HG02623 (cell line): ENCODE results near the gene ABCG1.
"Not testable (repeated sequence)": the region's sequence is repeated elsewhere in the genome, so short reads cannot be mapped to it uniquely, and the experiment has no call there.

Experiments used
- ATAC-seq: cut with Tn5 transposase; IDR thresholded peaks from one replicate; pipeline ENCODE4 v1.9.1; 2021; ENCODE audit warnings: moderate library complexity; ENCODE audit not compliant: unreplicated experiment

Gene ABCG1

GRCh38 chr21:42218836-42219605 is at the start of gene ABCG1:
ABCG1 (plus strand) TSS chr21:42219140; CDS start chr21:42219263, 123 bp downstream.
- ATAC-seq = no peak

GRCh38 chr21:42169758-42170157 is 49.2 kb upstream of the ABCG1 start:
- no peak for ATAC-seq

GRCh38 chr21:42171091-42172053 is 47.6 kb upstream of the ABCG1 start:
- ATAC-seq = no peak

- no peak for ATAC-seq
Observed at GRCh38 chr21:42172596-42173483, 46.1 kb upstream of the ABCG1 start.

- no peak for ATAC-seq
Observed at GRCh38 chr21:42174173-42174572, 44.8 kb upstream of the ABCG1 start.

GRCh38 chr21:42175110-42175710 is 43.7 kb upstream of the ABCG1 start:
- ATAC-seq = no peak

- ATAC-seq = no peak
Observed at GRCh38 chr21:42176859-42177258, 42.1 kb upstream of the ABCG1 start.

- ATAC-seq = no peak
Observed at GRCh38 chr21:42179316-42179715, 39.6 kb upstream of the ABCG1 start.

- ATAC-seq = not testable (repeated sequence)
Observed at GRCh38 chr21:42180001-42180400, 38.9 kb upstream of the ABCG1 start.

- ATAC-seq = no peak
Observed at GRCh38 chr21:42182713-42183371, 36.1 kb upstream of the ABCG1 start.

GRCh38 chr21:42183374-42184266 is 35.3 kb upstream of the ABCG1 start:
- ATAC-seq = no peak

- no peak for ATAC-seq
Observed at GRCh38 chr21:42186591-42186990, 32.3 kb upstream of the ABCG1 start.

- ATAC-seq = peak; percentile 91
Observed at GRCh38 chr21:42187976-42188653, 30.8 kb upstream of the ABCG1 start.

GRCh38 chr21:42188663-42189062 is 30.3 kb upstream of the ABCG1 start:
- no peak for ATAC-seq

GRCh38 chr21:42189431-42189830 is 29.5 kb upstream of the ABCG1 start:
- ATAC-seq = no peak

GRCh38 chr21:42189860-42190485 is 29.0 kb upstream of the ABCG1 start:
- ATAC-seq = no peak

GRCh38 chr21:42190486-42190863 is 28.5 kb upstream of the ABCG1 start:
- no peak for ATAC-seq

GRCh38 chr21:42191064-42191463 is 27.9 kb upstream of the ABCG1 start:
- no peak for ATAC-seq
